Mononuclear cell (primary cell): ENCODE data around the gene COG8. TPM values are rescaled to one million over a fixed set of nuclear protein-coding genes. Genes with fewer than 3 reads are reported as not detected.

Experiments used
- H3K27me3 ChIP-seq: 2 replicates; pipeline ENCODE4 v1.6.0; 2011; ENCODE audit warnings: low read length, control low read depth; ENCODE audit not compliant: insufficient read depth
- H3K4me1 ChIP-seq: 2 replicates; pipeline ENCODE4 v1.5.1; 2011; ENCODE audit warnings: mild to moderate bottlenecking, low read length, control low read depth; ENCODE audit not compliant: insufficient read depth
- H3K4me3 ChIP-seq: 2 replicates; pipeline ENCODE4 v1.5.1; 2011; ENCODE audit warnings: mild to moderate bottlenecking, low read length, moderate library complexity
- H3K9me3 ChIP-seq: 2 replicates; pipeline ENCODE4 v1.5.1; 2011; ENCODE audit warnings: low read depth, mild to moderate bottlenecking, control low read depth, low read length
- total RNA-seq: library from RNA; depleted of rRNA; stranded (reverse); fragments of >200 nt; gene quantifications from one replicate; pipeline ENCODE4 v1.2.3, GENCODE V29; 2012

The COG8 gene
- total RNA-seq, 1 donor = 15.3 TPM

GRCh38 chr16:69318177-69318910, 21.0 kb downstream of the COG8 start:
- no peaks in the 10 kb centered on the region for H3K9me3 ChIP-seq
- no peaks in the 10 kb centered on the region for H3K27me3 ChIP-seq
- H3K4me1 ChIP-seq = no peaks in the 10 kb centered on the region
- H3K4me3 ChIP-seq = no peak overlapping the region

GRCh38 chr16:69316595-69317034, 22.7 kb downstream of the COG8 start:
- Histone ChIP-seq H3K9me3 (no peaks in the 10 kb centered on the region), H3K27me3 (no peaks in the 10 kb centered on the region), H3K4me3 (no peak overlapping the region), H3K4me1 (peaks cover 16% of the 10 kb centered on the region)

DNA sequence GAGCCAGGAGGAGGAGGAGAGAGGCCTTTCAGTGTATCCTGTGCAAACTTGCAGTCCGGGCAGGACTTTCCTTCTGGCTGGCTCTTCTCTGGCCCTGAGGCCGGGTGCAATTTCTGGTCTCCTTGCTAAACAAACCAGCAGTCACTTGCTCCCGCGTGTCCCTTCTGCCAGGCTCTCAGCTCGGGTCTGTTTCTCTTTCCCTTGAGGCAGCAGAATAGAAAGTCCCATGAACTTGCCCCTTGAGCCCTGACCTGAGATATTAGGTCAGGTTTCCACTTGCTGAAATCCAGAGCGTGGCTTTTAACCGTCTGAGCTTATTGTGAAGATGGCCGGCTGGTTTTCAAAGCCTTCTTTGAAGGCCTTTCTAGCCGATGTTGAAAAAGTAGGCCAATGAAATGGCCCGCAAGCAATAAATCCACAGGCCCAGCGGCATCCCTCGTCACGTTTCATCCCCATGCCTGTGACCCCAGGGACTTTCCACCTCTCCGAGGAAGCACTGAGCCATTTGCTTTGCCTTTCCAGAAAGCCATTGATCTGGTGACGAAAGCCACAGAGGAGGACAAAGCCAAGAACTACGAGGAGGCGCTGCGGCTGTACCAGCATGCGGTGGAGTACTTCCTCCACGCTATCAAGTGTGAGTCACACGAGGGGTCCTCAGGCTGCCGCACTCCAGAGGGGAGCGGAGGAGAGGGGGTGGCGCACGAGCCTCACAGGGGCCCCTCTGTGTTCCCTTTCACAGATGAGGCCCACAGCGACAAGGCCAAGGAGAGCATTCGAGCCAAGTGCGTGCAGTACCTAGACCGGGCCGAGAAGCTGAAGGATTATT, 23.7 kb downstream of the COG8 start:
- H3K4me3 ChIP-seq = no peak overlapping the region
- no peaks in the 10 kb centered on the region for H3K27me3 ChIP-seq

GRCh38 chr16:69314534-69314933, 24.8 kb downstream of the COG8 start:
- peaks cover 22% of the 10 kb centered on the region for H3K4me1 ChIP-seq
- H3K9me3 ChIP-seq = no peaks in the 10 kb centered on the region
- no peaks in the 10 kb centered on the region for H3K27me3 ChIP-seq
- H3K4me3 ChIP-seq = no peak overlapping the region

More for the DNA sequence above, 23.7 kb downstream of the COG8 start:
- peaks cover 17% of the 10 kb centered on the region for H3K4me1 ChIP-seq
- no peaks in the 10 kb centered on the region for H3K9me3 ChIP-seq

DNA sequence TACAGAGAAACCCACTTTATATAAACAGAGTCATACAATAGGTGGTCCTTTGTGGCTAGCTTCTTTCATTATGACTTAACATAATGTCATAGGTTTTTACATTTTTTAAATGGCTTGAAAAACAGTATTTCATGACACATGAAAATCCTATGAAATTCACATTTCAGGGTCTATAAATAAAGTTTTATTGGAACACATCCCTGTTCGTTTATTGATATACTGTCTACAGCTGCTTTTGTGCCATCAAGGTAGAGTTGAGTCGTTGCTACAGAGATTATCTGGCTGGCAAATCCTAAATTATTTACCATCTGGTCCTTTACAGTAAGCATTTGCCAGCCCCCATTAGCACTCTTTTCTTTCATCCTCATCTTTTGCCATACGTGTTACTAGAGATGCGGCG, 25.9 kb downstream of the COG8 start:
- Histone ChIP-seq H3K9me3 (no peaks in the 10 kb centered on the region), H3K4me3 (no peak overlapping the region), H3K4me1 (peaks cover 22% of the 10 kb centered on the region), H3K27me3 (no peaks in the 10 kb centered on the region)

- Histone ChIP-seq H3K4me3 (peak overlapping the region; percentile 87), H3K9me3 (no peaks in the 10 kb centered on the region), H3K27me3 (no peaks in the 10 kb centered on the region), H3K4me1 (peaks cover 22% of the 10 kb centered on the region)
Observed at GRCh38 chr16:69311533-69312387, 27.6 kb downstream of the COG8 start.

- no peaks in the 10 kb centered on the region for H3K9me3 ChIP-seq
- no peaks in the 10 kb centered on the region for H3K27me3 ChIP-seq
- H3K4me3 ChIP-seq = peak within 1 kb of the TSS; percentile 87
- peaks cover 22% of the 10 kb centered on the region for H3K4me1 ChIP-seq
Observed at GRCh38 chr16:69310653-69311532, 28.5 kb downstream of the COG8 start, which contains the start of gene VPS4A. Gene VPS4A, plus strand, starts transcription at chr16:69311350. Its CDS starts 162 bp downstream, at chr16:69311512.

DNA sequence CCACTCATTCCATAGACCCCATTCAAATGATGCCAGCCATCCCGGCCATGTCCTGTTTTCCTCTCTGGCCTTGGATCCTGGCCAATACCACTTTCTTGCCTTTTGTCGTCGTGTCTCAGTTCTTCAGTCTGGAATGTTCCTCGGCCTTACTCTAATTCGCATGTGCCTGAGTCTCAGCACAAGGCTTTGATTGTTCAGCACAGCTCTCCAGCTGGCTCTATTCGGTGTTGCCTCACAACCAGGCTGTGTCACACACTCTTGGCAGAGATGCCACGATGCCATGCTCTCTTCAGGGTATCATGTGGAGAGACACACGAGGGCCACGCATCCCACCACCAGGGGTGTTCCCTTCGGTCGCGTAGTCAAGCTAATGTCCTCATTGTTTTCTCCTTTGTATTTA, 30.0 kb downstream of the COG8 start:
- Histone ChIP-seq H3K4me3 (no peak overlapping the region), H3K9me3 (no peaks in the 10 kb centered on the region), H3K27me3 (no peaks in the 10 kb centered on the region), H3K4me1 (peaks cover 22% of the 10 kb centered on the region)

DNA sequence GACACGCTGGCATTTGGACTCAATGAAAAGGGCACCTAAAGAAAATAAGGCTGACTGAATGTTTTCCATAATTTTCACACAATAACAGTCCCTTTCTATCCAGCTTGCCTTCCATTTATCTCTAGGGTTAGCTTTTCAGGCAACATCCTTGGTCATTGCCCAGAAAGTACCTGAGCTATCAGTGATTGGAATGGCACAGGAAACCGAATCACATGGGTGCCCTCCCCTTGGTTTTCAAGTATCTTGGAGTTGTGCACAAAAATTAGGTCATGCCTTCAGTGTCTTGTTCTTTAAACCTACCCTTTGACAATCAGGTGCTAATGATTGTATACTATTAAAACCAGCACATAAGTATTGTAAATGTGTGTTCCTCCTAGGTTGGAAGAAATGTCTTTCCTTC, 31.5 kb downstream of the COG8 start:
- H3K4me3 ChIP-seq = no peak overlapping the region
- peaks cover 17% of the 10 kb centered on the region for H3K4me1 ChIP-seq
- H3K27me3 ChIP-seq = no peaks in the 10 kb centered on the region
- no peaks in the 10 kb centered on the region for H3K9me3 ChIP-seq

GRCh38 chr16:69307091-69307490, 32.3 kb downstream of the COG8 start:
- peaks cover 9% of the 10 kb centered on the region for H3K4me1 ChIP-seq
- no peak overlapping the region for H3K4me3 ChIP-seq
- H3K9me3 ChIP-seq = no peaks in the 10 kb centered on the region
- no peaks in the 10 kb centered on the region for H3K27me3 ChIP-seq

- H3K27me3 ChIP-seq = no peaks in the 10 kb centered on the region
- peaks cover 5% of the 10 kb centered on the region for H3K4me1 ChIP-seq
- H3K9me3 ChIP-seq = no peaks in the 10 kb centered on the region
- no peak overlapping the region for H3K4me3 ChIP-seq
Observed at GRCh38 chr16:69306031-69306430, 33.3 kb downstream of the COG8 start.

- H3K27me3 ChIP-seq = no peaks in the 10 kb centered on the region
- no peaks in the 10 kb centered on the region for H3K9me3 ChIP-seq
Observed at GRCh38 chr16:69302301-69302700, 37.1 kb downstream of the COG8 start.

DNA sequence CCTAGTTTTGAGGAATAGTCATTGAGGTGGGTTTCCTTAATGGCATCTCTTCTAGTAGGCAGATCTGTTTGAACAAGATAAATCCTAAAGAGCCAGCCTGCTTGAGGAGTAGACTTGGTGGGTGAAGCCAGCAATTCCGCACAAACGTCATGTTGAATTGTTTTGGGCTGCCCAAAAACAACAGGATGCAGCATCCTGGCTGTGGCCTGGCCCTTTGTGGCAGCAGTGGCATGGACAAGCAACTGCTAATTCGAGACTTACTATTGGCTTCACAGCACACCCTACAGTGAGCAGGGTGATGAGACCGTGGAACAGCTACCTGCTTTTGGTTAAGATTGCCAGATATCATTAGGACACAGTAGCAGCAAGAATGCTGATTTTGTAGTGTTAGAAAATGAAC, 37.5 kb downstream of the COG8 start:
- Histone ChIP-seq H3K27me3 (no peaks in the 10 kb centered on the region), H3K4me3 (no peak overlapping the region), H3K4me1 (peaks cover 11% of the 10 kb centered on the region), H3K9me3 (no peaks in the 10 kb centered on the region)

More at GRCh38 chr16:69302301-69302700, 37.1 kb downstream of the COG8 start:
- no peak overlapping the region for H3K4me3 ChIP-seq
- peaks cover 11% of the 10 kb centered on the region for H3K4me1 ChIP-seq

DNA sequence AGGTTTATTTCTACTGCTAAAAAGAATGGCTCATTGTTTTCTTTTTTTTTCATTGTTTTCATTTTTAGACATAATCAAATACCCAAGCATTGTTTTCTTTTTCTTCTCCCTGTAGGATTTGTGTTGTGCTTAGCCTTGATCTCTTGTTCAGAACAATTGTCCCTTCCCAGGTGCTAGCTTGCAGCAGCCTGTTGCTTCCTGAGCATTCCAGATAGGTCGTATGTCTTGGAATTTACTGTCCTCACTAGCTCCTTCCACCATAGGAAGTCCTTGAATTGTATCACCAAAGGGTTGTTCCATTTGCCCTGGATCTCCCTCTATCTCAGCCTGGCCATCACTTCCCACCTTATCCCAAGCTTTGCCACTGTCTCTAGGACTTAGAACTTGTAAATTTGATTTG, 38.2 kb downstream of the COG8 start:
- no peaks in the 10 kb centered on the region for H3K27me3 ChIP-seq
- H3K4me3 ChIP-seq = no peak overlapping the region
- H3K4me1 ChIP-seq = peaks cover 11% of the 10 kb centered on the region
- H3K9me3 ChIP-seq = no peaks in the 10 kb centered on the region
